Right atrium auricular region (tissue), 2 donors: ENCODE data around the gene FAF1. TPM values are rescaled to one million over a fixed set of nuclear protein-coding genes. Genes with fewer than 3 reads are reported as not detected.
"Not testable (repeated sequence)": the region's sequence is repeated elsewhere in the genome, so short reads cannot be mapped to it uniquely, and the experiment has no call there.

ENCODE experiments used
- DNase-seq: peaks from one replicate; pipeline ENCODE4 v3.0.0-alpha.2; 2019; ENCODE audit warnings: low spot score
- H3K27ac ChIP-seq, 2 donors: fragments of 200-600 bp; sonication (generic); 1 replicate in 1 of 2; 2 replicates in 1 of 2; pipeline ENCODE4 v1.5.1; 2016 to 2019
- H3K27me3 ChIP-seq, 2 donors: fragments of 200-600 bp; sonication (generic); one replicate each; pipeline versions ENCODE4 v1.5.1 to v1.6.0; 2017 to 2019
- H3K36me3 ChIP-seq: fragments of 200-600 bp; sonication (generic); one replicate; pipeline ENCODE4 v1.5.1; 2016
- H3K4me1 ChIP-seq, 2 donors: fragments of 200-600 bp; sonication (generic); one replicate each; pipeline versions ENCODE4 v1.5.1 to v1.6.0; 2017 to 2019
- H3K4me3 ChIP-seq, 2 donors: fragments of 200-600 bp; sonication (generic); 1 replicate in 1 of 2; 2 replicates in 1 of 2; pipeline ENCODE4 v1.5.1; 2017 to 2019; ENCODE audit warnings: mild to moderate bottlenecking in 1 of 2, moderate library complexity in 1 of 2
- H3K9me3 ChIP-seq, 2 donors: fragments of 200-600 bp; sonication (generic); one replicate each; pipeline ENCODE4 v1.5.1; 2019
- CTCF ChIP-seq, 2 donors: fragments of 200-600 bp; sonication (generic); IDR thresholded peaks; one replicate each; pipeline ENCODE4 v1.5.1; 2019; ENCODE audit warnings: antibody characterized with exemption in 2 of 2
- total RNA-seq, 2 donors: library from RNA; depleted of rRNA; stranded (reverse); fragments of >200 nt; gene quantifications; one replicate each; pipeline ENCODE4 v1.1.0, GENCODE V29; 2016

Gene FAF1
- total RNA-seq, 2 donors from 2014 or later: 36.1 to 68.8 TPM

DNA sequence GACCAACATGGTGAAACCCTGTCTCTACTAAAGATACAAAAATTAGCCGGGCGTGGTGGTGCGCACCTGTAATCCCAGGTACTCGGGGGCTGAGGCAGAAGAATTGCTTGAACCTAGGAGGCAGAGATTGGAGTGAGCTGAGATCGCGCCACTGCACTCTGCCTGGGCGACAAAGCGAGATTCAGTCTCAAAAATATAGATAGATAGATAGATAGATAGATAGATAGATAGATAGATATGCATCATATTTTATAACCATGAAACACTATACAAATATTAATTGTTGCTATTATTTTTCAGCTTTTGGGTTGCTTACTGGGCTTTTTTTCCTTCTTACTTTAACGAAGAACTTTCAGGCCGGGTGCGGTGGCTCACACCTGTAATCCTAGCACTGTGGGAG lies 4.8 kb upstream of the FAF1 start:
- no peak for DNase-seq
- Histone ChIP-seq H3K36me3 (no peaks in the 10 kb centered on the region), H3K27me3 (no peaks in the 10 kb centered on the region), H3K9me3 (no peaks in the 10 kb centered on the region), H3K4me1 (peaks cover 0 to 21% of the 10 kb centered on the region in 2 donors), H3K4me3 (no peak overlapping the region), H3K27ac (no peak overlapping the region)
- TF ChIP-seq CTCF (IDR thresholded peaks at IDR 0.05): no peak

DNA sequence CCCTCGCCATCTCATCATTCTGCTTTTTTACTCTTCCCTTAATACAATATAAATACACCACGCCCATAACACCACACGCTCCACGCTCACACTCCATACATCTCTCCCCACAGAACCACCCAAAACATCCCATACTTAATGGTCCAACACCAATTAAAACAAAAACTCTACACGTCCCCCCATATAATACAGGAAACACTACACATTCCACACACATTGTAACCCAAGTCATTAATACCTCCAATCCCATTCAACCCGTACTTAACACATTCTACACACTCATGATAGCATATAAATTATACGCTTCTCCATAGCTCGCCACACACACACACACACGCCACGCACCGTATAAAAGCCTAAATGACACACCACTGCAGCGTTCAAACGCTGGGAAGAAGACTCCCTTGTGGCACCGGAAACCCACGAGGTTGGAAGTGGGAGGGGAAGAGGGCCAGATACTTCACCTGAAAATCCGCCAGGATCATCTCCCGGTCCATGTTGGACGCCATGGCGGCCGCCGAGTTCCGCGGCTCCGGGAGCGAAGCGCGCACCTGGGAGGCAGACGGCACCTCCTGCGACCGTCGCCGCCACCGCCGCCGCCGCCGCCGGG lies 659 bp downstream of the FAF1 start:
- TF ChIP-seq CTCF (IDR thresholded peaks at IDR 0.05): no peak
- DNase-seq: no peak
- Histone ChIP-seq H3K4me1 (peaks cover 0 to 14% of the 10 kb centered on the region in 2 donors), H3K36me3 (no peaks in the 10 kb centered on the region), H3K27ac (peak overlapping the region; percentile 81 to 83), H3K27me3 (no peaks in the 10 kb centered on the region), H3K9me3 (no peaks in the 10 kb centered on the region), H3K4me3 (peak overlapping the region; percentile 65 to 73)

GRCh38 chr1:50955116-50955515 lies 5.0 kb downstream of the FAF1 start:
- Histone ChIP-seq H3K4me1 (peaks cover 0 to 8% of the 10 kb centered on the region in 2 donors), H3K36me3 (no peaks in the 10 kb centered on the region), H3K27ac (no peak overlapping the region), H3K27me3 (no peaks in the 10 kb centered on the region), H3K4me3 (no peak overlapping the region), H3K9me3 (no peaks in the 10 kb centered on the region)
- no peak for TF ChIP-seq CTCF (IDR thresholded peaks at IDR 0.05)
- no peak for DNase-seq

- not testable (repeated sequence) for H3K36me3 ChIP-seq, H3K9me3 ChIP-seq, H3K4me3 ChIP-seq, H3K27ac ChIP-seq, H3K27me3 ChIP-seq, DNase-seq, H3K4me1 ChIP-seq
Observed at GRCh38 chr1:50952566-50952965, 7.5 kb downstream of the FAF1 start.

- Histone ChIP-seq H3K4me1 (peaks cover 0 to 12% of the 10 kb centered on the region in 2 donors), H3K4me3 (no peak overlapping the region), H3K36me3 (no peaks in the 10 kb centered on the region), H3K27ac (no peak overlapping the region), H3K9me3 (no peaks in the 10 kb centered on the region), H3K27me3 (no peaks in the 10 kb centered on the region)
- no peak for TF ChIP-seq CTCF (IDR thresholded peaks at IDR 0.05)
- no peak for DNase-seq
Observed at GRCh38 chr1:50950396-50950795, 9.7 kb downstream of the FAF1 start.

- Histone ChIP-seq H3K4me3 (no peak overlapping the region), H3K4me1 (peaks cover 0 to 14% of the 10 kb centered on the region in 2 donors), H3K9me3 (no peaks in the 10 kb centered on the region), H3K27me3 (no peaks in the 10 kb centered on the region), H3K27ac (no peak overlapping the region), H3K36me3 (no peaks in the 10 kb centered on the region)
- TF ChIP-seq CTCF (IDR thresholded peaks at IDR 0.05): no peak
- no peak for DNase-seq
Observed at GRCh38 chr1:50949286-50949982, 10.6 kb downstream of the FAF1 start.
